Omental fat pad (tissue), 4 donors: ENCODE data around the gene PCED1B. TPM values are rescaled to one million over a fixed set of nuclear protein-coding genes. Genes with fewer than 3 reads are reported as not detected.

Experiments
- ATAC-seq: fragments of 150-250 bp; one replicate; pipeline ENCODE4 v1.9.1; 2016; ENCODE audit warnings: mild to moderate bottlenecking, moderate library complexity; ENCODE audit not compliant: low FRiP score
- DNase-seq: peaks from one replicate; pipeline ENCODE4 v3.0.0-alpha.2; 2019; ENCODE audit warnings: low spot score
- total RNA-seq, 4 donors: library from RNA; depleted of rRNA; stranded (reverse); fragments of >200 nt; gene quantifications; one replicate each; pipeline ENCODE4 v1.1.0, GENCODE V29; 2016
- TF ChIP-seq, protein P1 (sequence below), 3 donors: fragments of 450-650 bp; IDR thresholded peaks; one replicate each; pipeline ENCODE4 v1.5.1; 2016 to 2017; ENCODE audit warnings: antibody characterized with exemption in 3 of 3, mild to moderate bottlenecking in 3 of 3, moderate library complexity in 2 of 3

The PCED1B gene
- total RNA-seq, 4 donors from 2014 or later, result 1.9 to 5.7 (median 3.8) TPM

DNA sequence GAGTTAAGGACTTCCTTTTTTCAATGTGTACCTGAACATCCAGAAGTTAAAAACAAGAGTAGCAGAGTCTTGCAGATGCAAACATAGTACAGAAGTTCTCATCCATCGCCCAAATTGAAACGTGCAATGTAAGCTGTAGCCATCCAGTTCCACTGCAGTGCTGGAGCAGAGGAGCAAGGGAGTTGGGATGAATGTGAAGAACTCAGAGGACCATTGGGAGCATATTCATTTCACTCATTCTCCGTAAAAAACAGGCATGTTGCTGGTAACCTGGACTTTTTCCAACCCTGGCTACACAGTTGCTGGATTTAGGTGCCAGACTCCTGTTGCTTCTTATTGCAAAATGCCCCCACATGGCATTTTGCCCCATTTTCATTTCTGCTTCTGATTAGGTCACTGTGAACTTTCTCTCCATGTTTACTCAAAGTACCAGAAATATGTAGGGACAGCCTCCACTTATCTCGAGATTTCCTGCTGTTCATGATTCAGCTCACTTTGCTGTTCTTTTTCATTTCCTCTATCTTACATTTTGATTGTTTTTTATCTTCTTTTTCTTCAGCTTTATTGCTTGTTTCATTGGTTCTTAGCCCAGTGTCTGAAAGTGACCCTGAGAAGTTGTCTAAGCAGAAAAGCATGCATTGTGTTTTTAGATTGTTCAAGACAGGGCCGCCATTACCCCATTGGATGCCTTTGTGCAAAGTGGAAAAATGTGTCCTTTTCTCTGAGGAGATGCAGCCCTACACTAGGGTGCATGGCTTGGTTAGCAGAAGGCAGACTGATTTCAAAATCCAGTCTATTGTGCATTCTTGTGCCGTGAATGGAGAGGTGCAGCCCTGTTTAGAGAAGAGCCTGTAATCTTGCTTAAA, 109.4 kb downstream of the PCED1B start:
- DNase-seq (no peak), ATAC-seq (peak; percentile 35)
- TF ChIP-seq, protein P1, sequence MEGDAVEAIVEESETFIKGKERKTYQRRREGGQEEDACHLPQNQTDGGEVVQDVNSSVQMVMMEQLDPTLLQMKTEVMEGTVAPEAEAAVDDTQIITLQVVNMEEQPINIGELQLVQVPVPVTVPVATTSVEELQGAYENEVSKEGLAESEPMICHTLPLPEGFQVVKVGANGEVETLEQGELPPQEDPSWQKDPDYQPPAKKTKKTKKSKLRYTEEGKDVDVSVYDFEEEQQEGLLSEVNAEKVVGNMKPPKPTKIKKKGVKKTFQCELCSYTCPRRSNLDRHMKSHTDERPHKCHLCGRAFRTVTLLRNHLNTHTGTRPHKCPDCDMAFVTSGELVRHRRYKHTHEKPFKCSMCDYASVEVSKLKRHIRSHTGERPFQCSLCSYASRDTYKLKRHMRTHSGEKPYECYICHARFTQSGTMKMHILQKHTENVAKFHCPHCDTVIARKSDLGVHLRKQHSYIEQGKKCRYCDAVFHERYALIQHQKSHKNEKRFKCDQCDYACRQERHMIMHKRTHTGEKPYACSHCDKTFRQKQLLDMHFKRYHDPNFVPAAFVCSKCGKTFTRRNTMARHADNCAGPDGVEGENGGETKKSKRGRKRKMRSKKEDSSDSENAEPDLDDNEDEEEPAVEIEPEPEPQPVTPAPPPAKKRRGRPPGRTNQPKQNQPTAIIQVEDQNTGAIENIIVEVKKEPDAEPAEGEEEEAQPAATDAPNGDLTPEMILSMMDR (IDR thresholded peaks at IDR 0.05), result no peak

DNA sequence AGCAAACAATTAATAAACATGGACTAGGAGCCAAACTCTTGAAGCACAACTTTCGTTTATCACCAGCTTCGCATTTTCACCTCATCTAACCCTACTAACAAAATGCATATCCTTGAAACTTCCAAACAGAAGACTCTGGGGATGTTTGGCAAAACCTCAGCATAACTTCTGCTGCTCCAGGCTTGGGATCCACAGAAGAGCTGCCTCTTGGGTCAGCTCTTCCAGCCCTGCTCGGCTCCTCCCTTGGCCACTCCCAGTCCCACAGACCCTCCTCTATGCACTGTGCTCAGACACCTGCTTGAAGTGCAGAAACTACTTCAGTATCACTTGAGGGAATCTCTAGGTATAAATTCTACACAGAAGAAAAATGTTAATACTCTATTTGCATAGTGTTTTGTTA, 110.3 kb downstream of the PCED1B start:
- DNase-seq (no peak), ATAC-seq (no peak)
- TF ChIP-seq, protein P1 (IDR thresholded peaks at IDR 0.05), result no peak

DNA sequence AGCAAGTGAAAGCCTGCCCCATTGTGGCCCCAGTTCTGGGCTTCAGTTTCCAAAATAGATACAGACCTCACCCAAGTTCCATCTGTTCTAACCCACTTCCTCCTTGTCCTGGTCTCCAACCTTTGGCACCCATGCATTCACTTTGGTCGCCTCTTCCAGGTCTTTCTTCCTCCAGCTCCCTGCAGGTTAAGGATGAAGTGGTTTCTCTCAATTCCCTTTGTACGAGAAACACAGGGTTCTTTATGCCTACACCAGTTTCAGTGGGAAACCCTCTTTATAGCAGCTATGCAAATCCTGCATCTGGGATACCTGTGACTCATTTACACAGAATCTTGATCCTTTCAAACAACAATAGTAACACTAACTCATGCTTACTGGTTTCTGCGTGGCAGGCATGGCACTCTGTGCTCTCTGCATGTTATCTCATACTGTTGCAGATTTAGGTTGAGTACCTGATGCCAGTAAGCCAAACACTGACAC, 110.9 kb downstream of the PCED1B start:
- ATAC-seq (no peak), DNase-seq (no peak)
- TF ChIP-seq, protein P1 (IDR thresholded peaks at IDR 0.05), result no peak

DNA sequence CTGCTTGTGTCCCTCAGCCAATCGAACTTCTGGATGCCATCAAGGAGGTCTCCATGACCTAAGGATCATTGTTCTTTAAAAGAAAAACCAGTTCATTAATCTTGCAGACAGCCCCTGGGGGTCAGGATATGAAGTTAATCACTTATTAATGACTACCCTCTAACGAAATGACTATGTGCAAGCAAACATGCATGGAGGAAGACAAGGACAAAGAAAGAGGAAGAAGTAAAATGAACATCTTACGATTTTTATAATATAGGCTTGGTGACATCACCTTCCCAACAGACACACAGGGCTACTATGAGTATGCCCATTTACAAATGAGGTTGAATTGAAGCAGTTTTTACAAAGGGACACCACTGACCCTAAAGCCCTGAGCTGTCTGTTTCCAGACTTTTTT, 111.5 kb downstream of the PCED1B start:
- DNase-seq, result no peak
- TF ChIP-seq, protein P1 (IDR thresholded peaks at IDR 0.05), result no peak
- no peak for ATAC-seq

DNA sequence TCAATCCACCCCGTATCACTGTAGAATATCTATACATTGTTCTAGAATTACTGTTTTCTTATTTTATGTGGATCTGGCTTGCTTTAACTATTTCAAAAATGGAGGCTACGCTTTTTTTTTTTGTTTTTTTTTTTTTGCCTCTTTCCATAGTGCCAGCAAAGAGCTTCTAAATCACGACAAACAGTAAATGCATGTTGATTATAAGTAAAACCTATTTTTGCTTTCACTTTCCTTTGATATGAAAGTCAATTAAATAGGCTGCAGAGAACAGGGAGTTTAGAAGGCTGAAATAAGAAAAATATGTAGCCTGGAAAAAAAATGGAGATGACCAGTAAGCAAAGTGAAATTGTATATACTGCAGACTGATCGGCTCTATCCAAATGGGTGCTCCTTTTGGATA, 112.6 kb downstream of the PCED1B start:
- DNase-seq (no peak), ATAC-seq (no peak)
- TF ChIP-seq, protein P1 (IDR thresholded peaks at IDR 0.05), result no peak

DNA sequence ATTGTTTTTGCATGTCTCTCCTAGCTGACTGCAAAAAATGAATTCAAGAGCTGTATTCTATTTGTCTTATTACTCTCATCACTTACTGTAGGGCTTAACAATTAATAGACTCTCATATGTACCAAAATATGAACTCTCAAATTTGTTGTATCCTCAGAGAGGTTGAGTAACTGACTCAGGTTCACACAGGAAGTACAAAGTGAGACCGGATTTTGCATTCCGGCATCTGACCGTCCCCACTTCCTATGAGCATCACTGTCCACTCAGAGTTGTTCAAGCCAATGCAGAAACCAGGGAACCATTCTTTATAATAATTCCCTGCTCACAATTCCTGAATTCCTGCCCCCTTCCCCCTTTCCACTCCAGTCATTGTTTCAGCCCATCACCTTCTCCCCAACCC, 113.6 kb downstream of the PCED1B start:
- TF ChIP-seq, protein P1 (IDR thresholded peaks at IDR 0.05), result no peak
- DNase-seq (no peak), ATAC-seq (no peak)

DNA sequence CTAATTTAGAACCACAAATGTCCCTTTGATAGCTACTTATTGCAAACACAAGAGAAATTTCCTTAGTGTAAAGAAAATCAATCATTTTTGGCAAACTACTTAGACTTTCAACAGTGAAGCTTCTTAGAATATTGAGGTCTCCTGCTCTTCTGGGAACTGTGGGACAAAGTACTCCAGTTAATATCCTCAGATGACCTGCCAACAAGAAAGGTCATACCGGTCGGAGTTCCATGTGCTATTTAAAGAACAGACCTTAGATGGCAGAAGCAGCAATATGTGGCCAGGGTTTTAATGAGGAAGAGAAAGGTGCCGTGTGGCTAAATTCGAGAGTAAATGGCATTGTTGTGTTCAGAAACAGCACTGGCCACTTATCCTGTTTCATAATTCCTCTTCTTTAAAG, 115.1 kb downstream of the PCED1B start:
- TF ChIP-seq, protein P1 (IDR thresholded peaks at IDR 0.05), result no peak
- ATAC-seq (no peak), DNase-seq (no peak)
